ENCODE data around the gene SLC16A14. TPM values are rescaled to one million over a fixed set of nuclear protein-coding genes. Genes with fewer than 3 reads are reported as not detected.
"Not testable (repeated sequence)": the region's sequence is repeated elsewhere in the genome, so short reads cannot be mapped to it uniquely, and the experiment has no call there.

The SLC16A14 gene
- total and polyA plus RNA-seq, 2 of the 8 experiments (the other 6 are each of a cell fraction or from before 2014, with no cell fraction given) = 2.1 to 3.0 TPM

DNA sequence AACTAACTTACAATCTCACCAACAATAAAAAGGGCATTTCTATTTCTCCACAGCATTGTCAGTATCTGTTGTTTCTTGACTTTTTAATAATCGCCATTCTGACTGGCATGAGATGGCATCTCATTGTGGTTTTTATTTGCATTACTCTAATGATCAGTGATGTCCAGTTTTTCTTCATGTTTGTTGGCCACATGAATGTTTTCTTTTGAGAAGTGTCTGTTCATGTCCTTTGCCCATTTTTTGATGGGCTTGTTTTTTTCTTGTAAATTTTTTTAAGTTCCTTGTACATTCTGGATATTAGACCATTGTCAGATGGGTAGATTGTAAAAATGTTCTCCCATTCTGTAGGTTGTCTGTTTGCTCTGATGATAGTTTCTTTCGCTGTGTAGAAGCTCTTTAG, 33.2 kb upstream of the SLC16A14 start:
- not testable (repeated sequence) for H4K8ac ChIP-seq (ENCODE audit: extremely low read depth, insufficient read depth, low read length); H2BK5ac ChIP-seq (ENCODE audit: low read depth, low read length)
- 94% methylated on average over 2 of the region's 2 CpGs; no CpG with 5 or more reads in 1 of the 2 experiments for WGBS, 2 experiments (ENCODE audit: extremely low coverage in 1 of 2, insufficient coverage in 1 of 2, insufficient read length in 1 of 2, insufficient replicate concordance in 2 of 2, low coverage in 1 of 2, low lambda C conversion rate in 2 of 2, missing lambda C conversion rate in 1 of 2)

More for the DNA sequence above, 33.2 kb upstream of the SLC16A14 start:
- H2BK12ac ChIP-seq (ENCODE audit: low read depth, low read length); H3K79me2 ChIP-seq (ENCODE audit: control insufficient read depth in 1 of 2, insufficient read depth in 2 of 2, low read length in 2 of 2); CTCF ChIA-PET (ENCODE audit: partially characterized antibody); H4K5ac ChIP-seq (ENCODE audit: insufficient read length, low read depth, low read length); H4K91ac ChIP-seq (replicated peaks; ENCODE audit: insufficient read length, low read length); H3K23me2 ChIP-seq (ENCODE audit: low read depth, low read length); H3K56ac ChIP-seq (replicated peaks; ENCODE audit: insufficient read length, low read depth, low read length); H3K4ac ChIP-seq (replicated peaks; ENCODE audit: insufficient read length, low read depth, low read length); H2AFZ ChIP-seq (ENCODE audit: low read length); H2AK5ac ChIP-seq (ENCODE audit: low read depth, low read length); H4K20me1 ChIP-seq (replicated peaks in 1 of 2; ENCODE audit: control insufficient read depth in 1 of 2, insufficient read depth in 2 of 2, low read length in 2 of 2); H3K36me3 ChIP-seq (ENCODE audit: control insufficient read depth in 2 of 4, insufficient read depth in 4 of 4, low read length in 3 of 4); H3K27ac ChIP-seq (ENCODE audit: low read depth, low read length); H3K14ac ChIP-seq (ENCODE audit: insufficient read length); H3K4me3 ChIP-seq (ENCODE audit: extremely low read depth in 1 of 4, insufficient read depth in 2 of 4, low read depth in 3 of 4, low read length in 4 of 4); H2BK15ac ChIP-seq (ENCODE audit: low read length); POLR2A ChIA-PET (ENCODE audit: partially characterized antibody); H2BK120ac ChIP-seq (replicated peaks; ENCODE audit: low read depth, low read length); H2BK20ac ChIP-seq (ENCODE audit: low read length); DNase-seq (ENCODE audit: low read depth in 1 of 2, low spot score in 2 of 2); H3K23ac ChIP-seq (ENCODE audit: insufficient read length); H3K18ac ChIP-seq (ENCODE audit: extremely low read depth, low read length); H3K27me3 ChIP-seq (replicated peaks in 1 of 4; ENCODE audit: control insufficient read depth in 3 of 4, extremely low read depth in 1 of 4, insufficient read depth in 3 of 4, low read length in 3 of 4); H3K4me2 ChIP-seq (ENCODE audit: insufficient read depth in 1 of 2, low read depth in 2 of 2, low read length in 2 of 2); H3K9me3 ChIP-seq (ENCODE audit: insufficient read depth in 2 of 2, low read depth in 1 of 2, low read length in 1 of 2); H3K79me1 ChIP-seq (ENCODE audit: low read depth, low read length); FAIRE-seq; H3K9ac ChIP-seq (replicated peaks in 1 of 4; ENCODE audit: extremely low read depth in 1 of 4, low read depth in 3 of 4, low read length in 3 of 4); H3K4me1 ChIP-seq (replicated peaks in 1 of 4; ENCODE audit: control insufficient read depth in 3 of 4, insufficient read depth in 4 of 4, low read length in 3 of 4): not testable (repeated sequence)
